ENCODE results near the gene ATG4A.

DNA sequence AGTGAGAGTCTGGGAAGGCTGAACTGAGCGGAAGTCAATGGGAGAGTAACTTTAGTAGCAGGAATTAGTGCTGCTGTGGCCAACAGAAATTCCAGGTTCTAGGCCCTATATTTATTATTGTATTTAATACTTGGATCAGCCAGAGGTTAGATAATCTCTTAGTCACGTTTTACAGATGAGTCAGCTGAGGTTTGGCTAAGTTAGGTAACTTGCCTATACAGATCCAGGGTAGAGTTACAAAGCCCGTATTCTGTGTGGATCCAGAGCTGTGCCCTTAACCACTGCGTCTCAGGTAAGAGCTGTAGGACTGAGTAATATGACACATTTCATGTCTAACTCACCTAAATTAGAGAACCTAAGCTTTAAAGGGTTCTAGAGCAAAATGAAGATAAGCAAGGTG is 20.7 kb upstream of the ATG4A start:
- TF ChIP-seq CTCF (IDR thresholded peaks at IDR 0.05; ENCODE audit: extremely low read depth in 1 of 2, insufficient read depth in 1 of 2, low read depth in 1 of 2, low read length in 2 of 2): no peak
- no peak for TF ChIP-seq FOS (IDR thresholded peaks at IDR 0.05; ENCODE audit: borderline replicate concordance, insufficient read depth, low read length)
- no peak for TF ChIP-seq POLR2AphosphoS5 (IDR thresholded peaks at IDR 0.05; ENCODE audit: insufficient read depth, low read depth, low read length)
- no peak for TF ChIP-seq POLR2A (IDR thresholded peaks at IDR 0.05; ENCODE audit: low read depth, low read length)
- no peak for TF ChIP-seq GATA2 (IDR thresholded peaks at IDR 0.05; ENCODE audit: insufficient read depth, insufficient read length, low read depth, low read length)
- TF ChIP-seq EZH2 (IDR thresholded peaks at IDR 0.05; ENCODE audit: borderline replicate concordance, low read depth, low read length, severe bottlenecking): no peak
- TF ChIP-seq MAX (IDR thresholded peaks at IDR 0.05; ENCODE audit: insufficient read depth, insufficient read length): no peak
- TF ChIP-seq MYC (IDR thresholded peaks at IDR 0.05; ENCODE audit: low read depth, low read length): no peak
- no peak for TF ChIP-seq JUN (IDR thresholded peaks at IDR 0.05; ENCODE audit: borderline replicate concordance, insufficient read depth, insufficient read length, low read depth)
